DND-41 (cell line): Measurements from ENCODE around the gene PTPN3.

Source experiments
- ATAC-seq: fragments of 200-7000 bp; cut with Tn5 transposase; 3 replicates; pipeline ENCODE4 v1.9.1; 2021; ENCODE audit warnings: low read depth; ENCODE audit not compliant: insufficient read depth
- DNase-seq: peaks from one replicate; pipeline ENCODE4 v3.0.0-alpha.2; 2020
- H2AFZ ChIP-seq: 2 replicates; pipeline ENCODE4 v1.6.0; 2012; ENCODE audit warnings: low read depth, low read length
- H3K27ac ChIP-seq: 2 replicates; pipeline ENCODE4 v1.5.1; 2012; ENCODE audit warnings: low read length, inconsistent platforms
- H3K27me3 ChIP-seq: fragments of 200-600 bp; sonication (generic); 2 replicates; pipeline ENCODE4 v1.6.0; 2012; ENCODE audit warnings: low read length, mild to moderate bottlenecking, inconsistent platforms; ENCODE audit not compliant: insufficient read depth, poor library complexity
- H3K36me3 ChIP-seq: 2 replicates; pipeline ENCODE4 v1.5.1; 2012; ENCODE audit warnings: low read length, inconsistent platforms; ENCODE audit not compliant: insufficient read depth
- H3K4me1 ChIP-seq: 2 replicates; pipeline ENCODE4 v1.5.1; 2012; ENCODE audit warnings: mild to moderate bottlenecking, low read length; ENCODE audit not compliant: insufficient read depth
- H3K4me2 ChIP-seq: 2 replicates; pipeline ENCODE4 v1.6.0; 2012; ENCODE audit warnings: mild to moderate bottlenecking, moderate library complexity, low read length, inconsistent platforms; ENCODE audit not compliant: insufficient read depth
- H3K4me3 ChIP-seq, 2 experiments: fragments of 200-600 bp in 1 of 2; shearing (Covaris generic) in 1 of 2; 2 replicates each; pipeline ENCODE4 v1.5.1; 2012 to 2016; ENCODE audit warnings: inconsistent platforms in 2 of 2, low read length in 2 of 2, mild to moderate bottlenecking in 2 of 2, low read depth in 1 of 2, moderate library complexity in 1 of 2
- H3K79me2 ChIP-seq: 2 replicates; pipeline ENCODE4 v1.6.0; 2012; ENCODE audit warnings: low read length, inconsistent platforms; ENCODE audit not compliant: insufficient read depth
- H3K9ac ChIP-seq: 2 replicates; pipeline ENCODE4 v1.6.0; 2012; ENCODE audit warnings: low read depth, mild to moderate bottlenecking, inconsistent platforms, low read length, moderate library complexity
- H3K9me3 ChIP-seq: 2 replicates; pipeline ENCODE4 v1.5.1; 2012; ENCODE audit warnings: low read length, moderate library complexity, mild to moderate bottlenecking, inconsistent platforms; ENCODE audit not compliant: insufficient read depth, severe bottlenecking
- H4K20me1 ChIP-seq: 2 replicates; pipeline ENCODE4 v1.6.0; 2012; ENCODE audit warnings: low read length; ENCODE audit not compliant: insufficient read depth
- EZH2 ChIP-seq: IDR thresholded peaks from 3 replicates; pipeline ENCODE4 v1.6.1; 2012; ENCODE audit warnings: borderline replicate concordance, low read depth, mild to moderate bottlenecking, moderate library complexity, low read length, inconsistent platforms; ENCODE audit not compliant: severe bottlenecking
- TF ChIP-seq, protein P1 (sequence below): IDR thresholded peaks from 2 replicates; pipeline ENCODE4 v1.5.1; 2012; ENCODE audit warnings: borderline replicate concordance, low read length, moderate library complexity, mild to moderate bottlenecking; ENCODE audit not compliant: poor library complexity, severe bottlenecking; ENCODE audit errors: extremely low read depth

PTPN3 gene

DNA sequence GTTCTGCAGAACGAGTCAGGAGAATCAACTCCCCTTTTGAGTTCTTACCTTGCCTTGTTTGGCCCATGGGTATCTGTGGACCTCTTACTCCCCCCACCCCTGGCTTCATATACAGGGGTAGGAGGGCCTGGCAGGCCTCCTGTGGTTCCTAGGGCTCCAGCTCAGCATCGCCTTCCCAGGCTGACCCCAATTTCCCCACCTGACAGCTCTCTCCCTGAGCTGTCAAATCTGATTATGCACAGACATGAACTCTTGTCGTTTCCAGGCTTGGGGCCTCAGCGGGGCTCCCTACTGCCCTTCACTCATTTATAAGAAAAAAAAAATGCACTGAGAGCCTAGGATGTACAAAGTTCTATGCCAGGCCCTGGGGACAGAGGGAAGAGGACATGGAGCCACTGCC, 67.9 kb downstream of the PTPN3 start:
- Histone ChIP-seq H4K20me1 (no peaks in the 10 kb centered on the region), H3K4me1 (0 out of 2 replicates have a peak, but pooled peaks cover 4% of the 10 kb centered on the region), H3K4me3 (no peak overlapping the region), H3K36me3 (no peaks in the 10 kb centered on the region), H3K27me3 (no peaks in the 10 kb centered on the region), H3K9ac (no peak overlapping the region), H2AFZ (no peak overlapping the region), H3K9me3 (no peaks in the 10 kb centered on the region), H3K4me2 (no peak overlapping the region), H3K79me2 (no peaks in the 10 kb centered on the region), H3K27ac (no peak overlapping the region)
- no peak for ATAC-seq
- TF ChIP-seq, protein P1, sequence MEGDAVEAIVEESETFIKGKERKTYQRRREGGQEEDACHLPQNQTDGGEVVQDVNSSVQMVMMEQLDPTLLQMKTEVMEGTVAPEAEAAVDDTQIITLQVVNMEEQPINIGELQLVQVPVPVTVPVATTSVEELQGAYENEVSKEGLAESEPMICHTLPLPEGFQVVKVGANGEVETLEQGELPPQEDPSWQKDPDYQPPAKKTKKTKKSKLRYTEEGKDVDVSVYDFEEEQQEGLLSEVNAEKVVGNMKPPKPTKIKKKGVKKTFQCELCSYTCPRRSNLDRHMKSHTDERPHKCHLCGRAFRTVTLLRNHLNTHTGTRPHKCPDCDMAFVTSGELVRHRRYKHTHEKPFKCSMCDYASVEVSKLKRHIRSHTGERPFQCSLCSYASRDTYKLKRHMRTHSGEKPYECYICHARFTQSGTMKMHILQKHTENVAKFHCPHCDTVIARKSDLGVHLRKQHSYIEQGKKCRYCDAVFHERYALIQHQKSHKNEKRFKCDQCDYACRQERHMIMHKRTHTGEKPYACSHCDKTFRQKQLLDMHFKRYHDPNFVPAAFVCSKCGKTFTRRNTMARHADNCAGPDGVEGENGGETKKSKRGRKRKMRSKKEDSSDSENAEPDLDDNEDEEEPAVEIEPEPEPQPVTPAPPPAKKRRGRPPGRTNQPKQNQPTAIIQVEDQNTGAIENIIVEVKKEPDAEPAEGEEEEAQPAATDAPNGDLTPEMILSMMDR, result no peak
- TF ChIP-seq EZH2, result no peak
- no peak for DNase-seq

- Histone ChIP-seq H4K20me1 (no peaks in the 10 kb centered on the region), H3K27ac (no peak overlapping the region), H3K9ac (no peak overlapping the region), H3K4me3 (no peak overlapping the region), H3K27me3 (no peaks in the 10 kb centered on the region), H3K79me2 (no peaks in the 10 kb centered on the region), H3K36me3 (no peaks in the 10 kb centered on the region), H3K4me1 (no peaks in the 10 kb centered on the region), H3K9me3 (no peaks in the 10 kb centered on the region), H2AFZ (no peak overlapping the region), H3K4me2 (no peak overlapping the region)
- ATAC-seq (no peak), DNase-seq (no peak)
- TF ChIP-seq, protein P1, result no peak
- no peak for TF ChIP-seq EZH2
Observed at GRCh38 chr9:109428854-109429253, 69.3 kb downstream of the PTPN3 start.

DNA sequence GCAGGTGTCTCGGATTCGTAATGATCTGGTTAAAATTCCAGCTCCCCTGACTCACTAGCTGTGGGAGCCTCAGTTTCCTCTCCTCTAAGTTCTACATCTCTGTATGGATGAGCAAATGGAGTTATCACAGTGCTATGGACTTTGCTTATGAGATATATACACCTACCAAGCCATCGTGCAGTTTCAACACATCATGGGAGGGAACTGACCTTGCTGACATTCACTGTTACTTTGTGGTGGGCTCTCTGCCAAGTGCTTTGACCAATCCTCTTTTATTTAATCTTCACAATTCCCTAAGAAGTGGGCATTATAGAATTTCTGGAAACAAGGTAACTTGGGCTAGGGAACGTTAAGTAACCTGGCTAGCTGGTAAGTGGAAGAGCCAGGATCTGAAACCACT, 70.2 kb downstream of the PTPN3 start:
- Histone ChIP-seq H4K20me1 (no peaks in the 10 kb centered on the region), H3K79me2 (no peaks in the 10 kb centered on the region), H3K4me3 (no peak overlapping the region), H3K27me3 (no peaks in the 10 kb centered on the region), H2AFZ (no peak overlapping the region), H3K9ac (no peak overlapping the region), H3K9me3 (no peaks in the 10 kb centered on the region), H3K36me3 (no peaks in the 10 kb centered on the region), H3K27ac (no peak overlapping the region), H3K4me2 (no peak overlapping the region), H3K4me1 (no peaks in the 10 kb centered on the region)
- ATAC-seq (no peak), DNase-seq (no peak)
- TF ChIP-seq, protein P1, result no peak
- no peak for TF ChIP-seq EZH2
